ENCODE results near the gene NFATC4.

The NFATC4 gene

DNA sequence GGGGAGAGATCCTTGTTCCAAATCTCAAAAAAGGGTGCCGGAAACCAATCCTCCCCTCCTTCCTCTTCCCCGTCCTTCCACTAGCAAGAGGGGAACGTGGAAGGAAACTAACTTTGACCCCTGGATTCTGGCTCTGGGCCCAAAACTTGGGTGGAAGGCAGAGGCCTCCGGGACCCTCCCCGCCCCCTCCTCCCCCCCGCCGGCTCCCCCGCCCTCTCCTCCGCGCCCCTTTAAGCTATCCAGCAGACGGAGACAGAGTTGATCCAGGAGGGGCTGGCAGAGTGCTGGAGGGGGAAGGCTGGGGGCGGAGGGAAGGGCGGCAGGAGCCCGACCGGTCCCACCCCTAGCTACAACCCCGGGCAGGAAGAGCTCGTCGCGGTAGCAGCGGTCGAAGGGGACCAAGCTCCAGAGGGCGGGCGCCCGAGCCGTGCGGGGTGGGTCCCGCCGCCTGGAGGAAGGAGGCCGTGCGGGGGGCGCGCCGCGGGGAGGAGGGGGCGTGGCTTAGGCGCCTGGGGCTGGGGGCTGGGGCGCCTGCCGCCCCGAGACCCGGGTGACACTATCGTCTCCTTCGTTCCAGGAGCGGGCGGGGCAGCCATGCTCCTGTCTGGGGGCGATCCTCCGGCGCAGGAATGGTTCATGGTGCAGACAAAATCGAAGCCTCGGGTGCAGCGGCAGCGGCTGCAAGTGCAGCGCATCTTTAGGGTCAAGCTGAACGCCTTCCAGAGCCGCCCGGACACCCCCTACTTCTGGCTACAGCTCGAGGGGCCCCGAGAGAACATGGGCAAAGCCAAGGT is 30.9 kb downstream of the NFATC4 start, which contains the start of gene NYNRIN:
TSS of gene NYNRIN (plus strand) at position 351 of the 794 bp plus-strand sequence. CDS start at position 595, 244 bp downstream.
- no peaks in the 10 kb centered on the region for H3K27me3 ChIP-seq (ENCODE audit: control insufficient read depth, insufficient read depth, low read length, poor library complexity, severe bottlenecking)
- H3K4me1 ChIP-seq (ENCODE audit: control insufficient read depth, insufficient read depth, low read length) = peaks cover 25% of the 10 kb centered on the region
- H3K36me3 ChIP-seq (ENCODE audit: control insufficient read depth, insufficient read depth, low read length) = no peaks in the 10 kb centered on the region
- 0% methylated on average over 47 to 52 of the region's 57 CpGs for WGBS, 2 experiments
- H3K27ac ChIP-seq (ENCODE audit: insufficient read depth, low read depth, low read length, poor library complexity, severe bottlenecking) = no peak within 1 kb of the TSS
- peak within 1 kb of the TSS; percentile 65 for H3K4me3 ChIP-seq (ENCODE audit: insufficient read depth, low read depth, low read length)
- no peaks in the 10 kb centered on the region for H3K9me3 ChIP-seq (ENCODE audit: control insufficient read depth, low read length)

DNA sequence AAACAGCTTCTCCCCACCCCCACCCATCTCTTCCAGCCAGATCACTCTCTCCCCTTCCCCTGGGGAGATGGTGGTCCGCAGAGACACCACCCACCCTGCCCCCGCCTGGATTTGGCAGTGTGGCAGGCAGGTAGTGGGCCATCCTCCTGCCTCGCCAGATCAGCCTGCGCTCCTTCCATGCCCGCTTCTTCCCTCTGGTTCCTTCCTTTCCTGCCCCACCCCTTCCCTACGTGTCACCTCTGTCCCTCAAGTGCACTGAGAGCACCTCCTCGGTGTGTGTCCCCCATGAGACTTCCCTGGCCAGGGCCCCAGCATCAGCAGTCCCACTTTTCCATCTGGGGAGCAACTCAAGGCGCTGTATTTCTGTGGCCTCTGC is 31.5 kb downstream of the NFATC4 start:
- 12 to 13% methylated on average over 8 of the region's 8 CpGs for WGBS, 2 experiments
- Histone ChIP-seq H3K4me3 (ENCODE audit: insufficient read depth, low read depth, low read length) (peak overlapping the region; percentile 65), H3K9me3 (ENCODE audit: control insufficient read depth, low read length) (no peaks in the 10 kb centered on the region), H3K36me3 (ENCODE audit: control insufficient read depth, insufficient read depth, low read length) (no peaks in the 10 kb centered on the region), H3K27ac (ENCODE audit: insufficient read depth, low read depth, low read length, poor library complexity, severe bottlenecking) (no peak overlapping the region), H3K4me1 (ENCODE audit: control insufficient read depth, insufficient read depth, low read length) (peaks cover 28% of the 10 kb centered on the region), H3K27me3 (ENCODE audit: control insufficient read depth, insufficient read depth, low read length, poor library complexity, severe bottlenecking) (no peaks in the 10 kb centered on the region)

DNA sequence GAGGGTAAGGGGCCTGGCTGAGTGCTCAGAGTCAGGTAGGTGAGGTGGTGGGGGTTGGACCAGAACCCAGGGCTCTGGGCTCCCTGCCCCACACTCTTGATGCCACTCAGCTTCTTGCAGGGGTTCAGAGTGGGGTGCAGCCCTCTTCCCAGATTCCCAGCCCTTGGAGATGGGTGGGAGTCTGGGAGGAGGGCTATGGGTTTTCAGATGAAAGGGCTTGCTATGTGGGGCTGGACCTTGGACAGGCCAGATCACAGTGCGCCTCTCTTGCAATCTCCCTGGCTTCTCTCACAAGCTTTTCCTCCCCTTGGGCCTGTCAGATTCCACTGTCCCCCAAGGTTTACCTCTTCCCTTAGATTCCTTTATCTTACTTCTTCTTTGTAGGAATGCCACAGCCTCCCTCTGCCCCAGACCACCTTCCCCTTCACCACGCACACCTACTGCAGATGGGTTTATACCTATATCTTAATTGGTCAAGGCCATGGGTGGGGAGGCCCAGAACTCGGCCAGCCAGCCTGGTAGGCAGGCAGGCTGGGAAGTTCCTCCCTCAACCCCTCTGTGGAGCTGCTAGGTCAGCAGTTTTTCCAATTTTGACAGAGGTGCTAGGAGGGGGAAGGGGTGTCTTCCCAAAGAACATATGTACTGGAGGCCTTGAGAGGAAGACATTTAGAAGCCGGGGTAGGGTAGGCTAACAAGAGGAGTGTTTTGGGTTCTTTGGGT is 32.2 kb downstream of the NFATC4 start:
- Histone ChIP-seq H3K27ac (ENCODE audit: insufficient read depth, low read depth, low read length, poor library complexity, severe bottlenecking) (no peak overlapping the region), H3K9me3 (ENCODE audit: control insufficient read depth, low read length) (no peaks in the 10 kb centered on the region), H3K4me1 (ENCODE audit: control insufficient read depth, insufficient read depth, low read length) (peaks cover 29% of the 10 kb centered on the region), H3K36me3 (ENCODE audit: control insufficient read depth, insufficient read depth, low read length) (no peaks in the 10 kb centered on the region), H3K4me3 (ENCODE audit: insufficient read depth, low read depth, low read length) (peak overlapping the region; percentile 65), H3K27me3 (ENCODE audit: control insufficient read depth, insufficient read depth, low read length, poor library complexity, severe bottlenecking) (no peaks in the 10 kb centered on the region)
- 91 to 94% methylated on average over 4 of the region's 4 CpGs for WGBS, 2 experiments

DNA sequence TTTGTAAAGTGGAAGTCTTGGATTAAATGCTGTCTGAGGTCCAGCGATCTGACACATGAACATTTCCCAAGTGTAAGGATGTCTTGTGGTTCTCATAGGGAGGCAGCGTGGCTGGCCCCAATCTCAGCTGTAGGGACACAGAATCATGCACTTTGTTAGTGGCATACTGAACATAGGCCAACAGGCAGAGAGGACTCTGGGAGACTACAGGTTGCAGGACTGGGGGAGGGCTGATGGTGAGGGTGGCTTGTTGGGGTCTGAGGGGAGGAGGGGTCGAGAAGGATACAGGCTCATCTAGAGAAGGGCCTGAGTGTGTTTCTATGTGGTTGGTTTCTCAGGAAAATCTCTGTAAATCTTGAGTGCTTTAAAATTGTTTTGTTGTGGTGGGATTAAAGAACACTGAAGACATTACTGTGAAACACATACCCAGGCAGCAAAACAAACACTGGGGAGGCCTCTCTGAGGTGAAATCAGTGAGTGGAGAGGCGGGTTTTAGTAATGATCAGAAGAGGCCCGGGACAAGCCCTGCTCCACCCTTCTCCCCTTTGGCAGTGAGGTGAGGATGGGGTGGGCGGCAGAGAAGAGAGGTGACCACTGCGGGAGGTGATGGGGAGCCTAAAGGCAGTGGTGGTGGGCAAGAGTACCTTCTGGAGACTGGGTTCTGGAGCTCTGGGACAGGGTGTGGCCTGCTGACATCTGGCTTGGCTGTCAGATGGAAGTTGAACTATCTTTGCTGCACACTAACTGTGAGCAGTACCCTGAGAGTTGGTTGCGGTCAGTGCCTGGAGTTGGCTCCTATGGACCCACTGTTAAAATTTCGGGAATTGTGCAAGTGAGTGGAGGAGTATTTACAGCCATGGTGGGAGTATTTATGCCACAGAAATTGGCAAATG is 34.1 kb downstream of the NFATC4 start:
- 77 to 79% methylated on average over 9 of the region's 9 CpGs for WGBS, 2 experiments
- H3K27ac ChIP-seq (ENCODE audit: insufficient read depth, low read depth, low read length, poor library complexity, severe bottlenecking) = no peak overlapping the region

DNA sequence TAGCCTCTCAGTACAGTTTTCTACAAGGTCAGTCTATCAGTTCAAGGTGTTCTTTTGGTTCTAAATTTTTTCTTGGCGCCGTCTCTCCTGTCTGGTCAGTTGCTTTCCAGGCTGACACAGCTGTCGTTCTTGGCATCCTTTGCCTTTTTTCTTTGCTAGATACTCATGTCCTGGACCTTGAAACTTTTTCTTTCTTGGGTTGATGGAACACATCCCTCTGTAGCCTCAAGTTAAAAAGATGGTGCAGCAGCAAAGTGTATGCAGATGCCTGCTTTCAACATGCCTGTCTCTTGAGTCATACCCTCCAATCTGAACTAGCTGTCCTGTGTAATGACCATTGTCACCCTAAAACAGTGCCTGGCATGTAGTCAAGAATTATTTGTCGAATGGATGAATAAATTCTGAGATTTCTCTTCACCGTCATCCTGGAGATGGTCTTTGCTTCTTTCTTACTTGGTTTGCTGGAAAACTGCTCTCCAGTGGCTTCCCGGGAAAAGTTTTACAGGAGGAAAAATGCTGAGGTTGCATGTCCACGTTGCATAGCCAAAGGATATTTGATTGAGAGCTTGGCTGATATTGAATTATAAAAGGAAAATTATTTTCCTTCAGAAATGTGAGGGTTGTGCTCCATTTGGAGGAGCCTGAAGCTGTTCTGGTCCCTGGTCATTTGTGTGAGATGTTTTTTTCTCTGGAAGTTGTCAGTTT is 35.5 kb downstream of the NFATC4 start:
- Histone ChIP-seq H3K4me3 (ENCODE audit: insufficient read depth, low read depth, low read length) (no peak overlapping the region), H3K27ac (ENCODE audit: insufficient read depth, low read depth, low read length, poor library complexity, severe bottlenecking) (no peak overlapping the region)
- WGBS, 2 experiments = 90 to 91% methylated on average over 7 of the region's 7 CpGs

More for the DNA sequence above, 34.1 kb downstream of the NFATC4 start:
- H3K4me3 ChIP-seq (ENCODE audit: insufficient read depth, low read depth, low read length) = no peak overlapping the region
- H3K9me3 ChIP-seq (ENCODE audit: control insufficient read depth, low read length) = no peaks in the 10 kb centered on the region
- H3K27me3 ChIP-seq (ENCODE audit: control insufficient read depth, insufficient read depth, low read length, poor library complexity, severe bottlenecking) = no peaks in the 10 kb centered on the region
- peaks cover 29% of the 10 kb centered on the region for H3K4me1 ChIP-seq (ENCODE audit: control insufficient read depth, insufficient read depth, low read length)
- H3K36me3 ChIP-seq (ENCODE audit: control insufficient read depth, insufficient read depth, low read length) = no peaks in the 10 kb centered on the region

DNA sequence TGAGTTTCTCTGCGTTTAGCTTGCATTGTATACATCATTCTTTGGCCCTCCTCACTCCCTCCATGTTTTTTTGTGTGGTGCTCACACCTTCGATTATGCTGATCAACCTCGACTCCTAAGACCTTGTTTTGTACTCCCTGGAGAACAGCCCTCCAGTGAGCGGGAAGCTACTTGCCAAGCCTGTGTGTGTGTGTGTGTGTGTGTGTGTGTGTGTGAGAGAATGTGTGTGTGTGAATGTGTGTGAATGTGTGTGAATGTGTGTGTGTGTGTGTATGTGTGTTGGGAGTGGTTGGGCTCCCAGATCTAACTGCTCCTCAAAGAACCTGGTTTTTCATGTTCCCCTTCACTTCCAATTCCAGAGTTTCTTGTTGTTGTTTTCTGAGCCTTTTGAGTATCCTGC is 36.8 kb downstream of the NFATC4 start:
- H3K9me3 ChIP-seq (ENCODE audit: control insufficient read depth, low read length) = no peaks in the 10 kb centered on the region
- peaks cover 3% of the 10 kb centered on the region for H3K36me3 ChIP-seq (ENCODE audit: control insufficient read depth, insufficient read depth, low read length)
- no peaks in the 10 kb centered on the region for H3K27me3 ChIP-seq (ENCODE audit: control insufficient read depth, insufficient read depth, low read length, poor library complexity, severe bottlenecking)
- H3K4me1 ChIP-seq (ENCODE audit: control insufficient read depth, insufficient read depth, low read length) = peaks cover 19% of the 10 kb centered on the region
- H3K4me3 ChIP-seq (ENCODE audit: insufficient read depth, low read depth, low read length) = no peak overlapping the region
- WGBS, 2 experiments = 76 to 82% methylated on average over 4 of the region's 4 CpGs
- H3K27ac ChIP-seq (ENCODE audit: insufficient read depth, low read depth, low read length, poor library complexity, severe bottlenecking) = no peak overlapping the region

More for the DNA sequence above, 35.5 kb downstream of the NFATC4 start:
- Histone ChIP-seq H3K4me1 (ENCODE audit: control insufficient read depth, insufficient read depth, low read length) (peaks cover 26% of the 10 kb centered on the region), H3K9me3 (ENCODE audit: control insufficient read depth, low read length) (no peaks in the 10 kb centered on the region), H3K27me3 (ENCODE audit: control insufficient read depth, insufficient read depth, low read length, poor library complexity, severe bottlenecking) (no peaks in the 10 kb centered on the region), H3K36me3 (ENCODE audit: control insufficient read depth, insufficient read depth, low read length) (peaks cover 3% of the 10 kb centered on the region)

DNA sequence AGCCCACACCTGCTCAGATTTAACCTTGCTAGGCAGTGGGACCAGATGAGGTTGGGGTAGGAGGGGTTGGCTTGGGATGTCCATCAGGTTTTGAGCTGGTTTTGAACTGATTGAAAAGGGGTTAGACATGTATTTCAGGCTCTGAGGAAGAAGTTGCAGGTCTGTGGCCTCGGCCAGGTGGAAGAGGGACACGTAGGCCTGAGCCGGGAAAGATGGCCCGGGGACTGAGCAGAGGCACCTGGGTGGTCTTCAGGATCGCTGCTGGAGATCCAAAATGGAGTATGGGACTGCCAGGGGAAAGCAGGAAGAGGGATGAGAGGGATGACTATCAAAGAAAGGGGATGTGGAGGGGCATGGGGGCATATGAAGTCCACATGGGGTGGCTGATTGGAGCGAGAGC is 38.4 kb downstream of the NFATC4 start:
- no peaks in the 10 kb centered on the region for H3K27me3 ChIP-seq (ENCODE audit: control insufficient read depth, insufficient read depth, low read length, poor library complexity, severe bottlenecking)
- H3K36me3 ChIP-seq (ENCODE audit: control insufficient read depth, insufficient read depth, low read length) = peaks cover 3% of the 10 kb centered on the region
- H3K27ac ChIP-seq (ENCODE audit: insufficient read depth, low read depth, low read length, poor library complexity, severe bottlenecking) = no peak overlapping the region
- 93 to 94% methylated on average over 6 of the region's 6 CpGs for WGBS, 2 experiments
- no peak overlapping the region for H3K4me3 ChIP-seq (ENCODE audit: insufficient read depth, low read depth, low read length)
- no peaks in the 10 kb centered on the region for H3K9me3 ChIP-seq (ENCODE audit: control insufficient read depth, low read length)
- peaks cover 11% of the 10 kb centered on the region for H3K4me1 ChIP-seq (ENCODE audit: control insufficient read depth, insufficient read depth, low read length)

DNA sequence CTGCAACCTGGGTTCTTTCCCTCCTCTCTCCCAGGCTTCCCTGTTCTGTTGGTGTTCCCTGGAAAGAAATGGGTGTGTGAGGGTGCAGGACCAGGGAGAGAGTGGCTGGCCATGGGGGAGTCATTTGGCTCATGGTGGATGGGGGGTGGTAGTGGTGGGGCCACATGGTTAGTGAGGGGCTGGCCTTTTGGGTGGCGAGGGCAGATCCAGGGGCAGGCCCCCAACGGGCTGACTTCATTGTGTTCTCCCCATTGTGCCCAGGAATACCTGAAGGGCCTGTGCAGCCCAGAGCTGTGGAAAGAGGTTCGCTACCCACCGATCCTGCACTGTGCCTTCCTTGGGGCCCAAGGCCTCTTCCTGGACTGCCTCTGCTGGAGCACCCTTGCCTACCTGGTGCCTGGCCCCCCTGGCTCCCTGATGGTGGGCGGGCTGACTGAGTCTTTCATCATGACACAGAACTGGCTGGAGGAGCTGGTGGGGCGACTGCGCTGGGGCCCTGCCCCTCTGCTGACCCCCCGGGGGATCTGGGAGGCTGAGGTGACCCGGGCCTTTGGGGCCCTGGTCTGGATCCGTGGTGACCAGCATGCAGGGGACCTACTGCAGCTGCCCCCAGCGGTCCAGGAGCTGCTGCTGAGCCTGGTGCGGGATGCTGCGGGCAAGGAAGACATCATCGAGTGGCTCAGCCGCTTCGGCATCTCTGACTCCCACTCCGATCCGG is 39.8 kb downstream of the NFATC4 start:
- H3K4me3 ChIP-seq (ENCODE audit: insufficient read depth, low read depth, low read length) = no peak overlapping the region
- peaks cover 3% of the 10 kb centered on the region for H3K36me3 ChIP-seq (ENCODE audit: control insufficient read depth, insufficient read depth, low read length)
- WGBS, 2 experiments = 95 to 96% methylated on average over 18 of the region's 18 CpGs
- H3K9me3 ChIP-seq (ENCODE audit: control insufficient read depth, low read length) = no peaks in the 10 kb centered on the region
- H3K27me3 ChIP-seq (ENCODE audit: control insufficient read depth, insufficient read depth, low read length, poor library complexity, severe bottlenecking) = no peaks in the 10 kb centered on the region
- no peak overlapping the region for H3K27ac ChIP-seq (ENCODE audit: insufficient read depth, low read depth, low read length, poor library complexity, severe bottlenecking)
- H3K4me1 ChIP-seq (ENCODE audit: control insufficient read depth, insufficient read depth, low read length) = peaks cover 11% of the 10 kb centered on the region

DNA sequence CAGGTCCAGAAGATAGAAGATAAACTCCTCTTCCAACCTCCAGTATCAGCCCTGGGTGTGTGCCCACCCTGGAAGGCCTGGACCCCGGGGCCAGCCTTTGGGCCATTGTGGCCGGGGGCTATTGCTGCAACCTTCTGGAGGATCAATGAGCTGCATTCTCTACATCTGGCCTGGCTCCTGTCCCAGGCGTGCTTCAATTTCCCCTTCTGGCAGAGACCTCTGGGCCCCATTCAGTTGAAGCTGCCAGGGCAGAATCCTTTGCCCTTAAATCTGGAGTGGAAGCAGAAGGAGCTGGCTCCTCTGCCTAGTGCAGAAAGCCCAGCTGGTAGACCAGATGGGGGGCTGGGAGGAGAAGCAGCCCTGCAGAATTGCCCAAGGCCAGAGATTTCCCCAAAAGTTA is 40.8 kb downstream of the NFATC4 start:
- Histone ChIP-seq H3K27me3 (ENCODE audit: control insufficient read depth, insufficient read depth, low read length, poor library complexity, severe bottlenecking) (no peaks in the 10 kb centered on the region), H3K9me3 (ENCODE audit: control insufficient read depth, low read length) (no peaks in the 10 kb centered on the region), H3K4me3 (ENCODE audit: insufficient read depth, low read depth, low read length) (no peak overlapping the region), H3K36me3 (ENCODE audit: control insufficient read depth, insufficient read depth, low read length) (peaks cover 10% of the 10 kb centered on the region), H3K4me1 (ENCODE audit: control insufficient read depth, insufficient read depth, low read length) (peaks cover 5% of the 10 kb centered on the region), H3K27ac (ENCODE audit: insufficient read depth, low read depth, low read length, poor library complexity, severe bottlenecking) (no peak overlapping the region)
- 89 to 94% methylated on average over 3 of the region's 3 CpGs for WGBS, 2 experiments
